Measurements from ENCODE around the gene GSTO2. TPM values are rescaled to one million over a fixed set of nuclear protein-coding genes. Genes with fewer than 3 reads are reported as not detected.

Gene GSTO2
- total and polyA plus RNA-seq, 2 of the 13 experiments (the other 11 are each of a cell fraction or from before 2014, with no cell fraction given), result 2.1 to 7.9 TPM

DNA sequence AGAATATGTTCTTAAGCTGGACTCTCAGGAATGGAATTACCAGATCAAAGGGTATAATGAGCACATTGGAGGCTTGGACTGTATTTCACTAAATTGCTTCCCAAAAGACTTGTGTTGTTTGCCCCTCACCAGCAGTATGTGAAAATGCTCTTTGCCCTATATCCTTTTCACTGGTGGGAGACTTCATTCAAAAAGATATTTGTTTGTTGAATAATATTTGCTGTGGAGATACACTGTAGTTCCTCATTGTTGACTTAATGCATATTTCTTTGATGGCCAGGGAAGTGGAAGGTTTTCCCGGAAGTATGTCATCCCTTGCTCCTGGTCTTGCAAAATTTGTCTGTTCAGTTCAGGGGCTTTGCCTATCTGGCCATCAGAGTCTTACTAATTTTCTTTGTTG is 19.4 kb downstream of the GSTO2 start (continued):
- TF ChIP-seq, protein P1, sequence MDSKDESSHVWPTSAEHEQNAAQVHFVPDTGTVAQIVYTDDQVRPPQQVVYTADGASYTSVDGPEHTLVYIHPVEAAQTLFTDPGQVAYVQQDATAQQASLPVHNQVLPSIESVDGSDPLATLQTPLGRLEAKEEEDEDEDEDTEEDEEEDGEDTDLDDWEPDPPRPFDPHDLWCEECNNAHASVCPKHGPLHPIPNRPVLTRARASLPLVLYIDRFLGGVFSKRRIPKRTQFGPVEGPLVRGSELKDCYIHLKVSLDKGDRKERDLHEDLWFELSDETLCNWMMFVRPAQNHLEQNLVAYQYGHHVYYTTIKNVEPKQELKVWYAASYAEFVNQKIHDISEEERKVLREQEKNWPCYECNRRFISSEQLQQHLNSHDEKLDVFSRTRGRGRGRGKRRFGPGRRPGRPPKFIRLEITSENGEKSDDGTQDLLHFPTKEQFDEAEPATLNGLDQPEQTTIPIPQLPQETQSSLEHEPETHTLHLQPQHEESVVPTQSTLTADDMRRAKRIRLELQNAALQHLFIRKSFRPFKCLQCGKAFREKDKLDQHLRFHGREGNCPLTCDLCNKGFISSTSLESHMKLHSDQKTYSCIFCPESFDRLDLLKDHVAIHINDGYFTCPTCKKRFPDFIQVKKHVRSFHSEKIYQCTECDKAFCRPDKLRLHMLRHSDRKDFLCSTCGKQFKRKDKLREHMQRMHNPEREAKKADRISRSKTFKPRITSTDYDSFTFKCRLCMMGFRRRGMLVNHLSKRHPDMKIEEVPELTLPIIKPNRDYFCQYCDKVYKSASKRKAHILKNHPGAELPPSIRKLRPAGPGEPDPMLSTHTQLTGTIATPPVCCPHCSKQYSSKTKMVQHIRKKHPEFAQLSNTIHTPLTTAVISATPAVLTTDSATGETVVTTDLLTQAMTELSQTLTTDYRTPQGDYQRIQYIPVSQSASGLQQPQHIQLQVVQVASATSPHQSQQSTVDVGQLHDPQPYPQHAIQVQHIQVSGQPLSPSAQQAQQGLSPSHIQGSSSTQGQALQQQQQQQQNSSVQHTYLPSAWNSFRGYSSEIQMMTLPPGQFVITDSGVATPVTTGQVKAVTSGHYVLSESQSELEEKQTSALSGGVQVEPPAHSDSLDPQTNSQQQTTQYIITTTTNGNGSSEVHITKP (CRISPR knock-in tag; IDR thresholded peaks at IDR 0.05; ENCODE audit: low read depth), result 0 out of 2 replicates have a peak, but pooled peaks have one; percentile 33
- TF ChIP-seq, protein P2, sequence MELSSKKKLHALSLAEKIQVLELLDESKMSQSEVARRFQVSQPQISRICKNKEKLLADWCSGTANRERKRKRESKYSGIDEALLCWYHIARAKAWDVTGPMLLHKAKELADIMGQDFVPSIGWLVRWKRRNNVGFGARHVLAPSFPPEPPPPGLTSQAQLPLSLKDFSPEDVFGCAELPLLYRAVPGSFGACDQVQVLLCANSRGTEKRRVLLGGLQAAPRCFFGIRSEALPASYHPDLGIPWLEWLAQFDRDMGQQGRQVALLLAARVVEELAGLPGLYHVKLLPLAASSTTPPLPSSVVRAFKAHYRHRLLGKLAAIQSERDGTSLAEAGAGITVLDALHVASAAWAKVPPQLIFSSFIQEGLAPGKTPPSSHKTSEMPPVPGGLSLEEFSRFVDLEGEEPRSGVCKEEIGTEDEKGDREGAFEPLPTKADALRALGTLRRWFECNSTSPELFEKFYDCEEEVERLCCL (CRISPR knock-in tag; IDR thresholded peaks at IDR 0.05; ENCODE audit: borderline replicate concordance), result no peak
- no peak for TF ChIP-seq ZNF850 (CRISPR knock-in tag; conservative IDR thresholded peaks at IDR 0.05)
- peak; percentile 88 for TF ChIP-seq FOXA1 (IDR thresholded peaks at IDR 0.05)
- peak; percentile 93 for TF ChIP-seq FOXA1 (CRISPR knock-in tag; IDR thresholded peaks at IDR 0.05)
- TF ChIP-seq SUZ12 (IDR thresholded peaks at IDR 0.05; ENCODE audit: low read depth, low read length), result no peak
- TF ChIP-seq ZNF670 (CRISPR knock-in tag; IDR thresholded peaks at IDR 0.05; ENCODE audit: borderline replicate concordance), result 0 out of 2 replicates have a peak, but pooled peaks have one; percentile 35
- TF ChIP-seq ZNF343 (CRISPR knock-in tag; IDR thresholded peaks at IDR 0.05), result no peak
- no peak for TF ChIP-seq ZNF350 (CRISPR knock-in tag; IDR thresholded peaks at IDR 0.05; ENCODE audit: borderline replicate concordance, low read depth)
- peak; percentile 80 for TF ChIP-seq SOX13 (IDR thresholded peaks at IDR 0.05)
- TF ChIP-seq SOX13 (CRISPR knock-in tag; conservative IDR thresholded peaks at IDR 0.05 in 1 of 2, IDR thresholded peaks at IDR 0.05 in 1 of 2), result peak in 1 of 2 experiments; percentile 90; a peak in 2 of 4 replicates
- TF ChIP-seq TCF7L2 (IDR thresholded peaks at IDR 0.05; ENCODE audit: low read depth, low read length), result peak; percentile 77; the same call in 1 of the 2 replicates
- no peak for TF ChIP-seq ZBTB1 (CRISPR knock-in tag; IDR thresholded peaks at IDR 0.05; ENCODE audit: borderline replicate concordance)
- TF ChIP-seq, protein P3, sequence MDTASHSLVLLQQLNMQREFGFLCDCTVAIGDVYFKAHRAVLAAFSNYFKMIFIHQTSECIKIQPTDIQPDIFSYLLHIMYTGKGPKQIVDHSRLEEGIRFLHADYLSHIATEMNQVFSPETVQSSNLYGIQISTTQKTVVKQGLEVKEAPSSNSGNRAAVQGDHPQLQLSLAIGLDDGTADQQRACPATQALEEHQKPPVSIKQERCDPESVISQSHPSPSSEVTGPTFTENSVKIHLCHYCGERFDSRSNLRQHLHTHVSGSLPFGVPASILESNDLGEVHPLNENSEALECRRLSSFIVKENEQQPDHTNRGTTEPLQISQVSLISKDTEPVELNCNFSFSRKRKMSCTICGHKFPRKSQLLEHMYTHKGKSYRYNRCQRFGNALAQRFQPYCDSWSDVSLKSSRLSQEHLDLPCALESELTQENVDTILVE (CRISPR knock-in tag; IDR thresholded peaks at IDR 0.05), result no peak
- TF ChIP-seq, protein P4, sequence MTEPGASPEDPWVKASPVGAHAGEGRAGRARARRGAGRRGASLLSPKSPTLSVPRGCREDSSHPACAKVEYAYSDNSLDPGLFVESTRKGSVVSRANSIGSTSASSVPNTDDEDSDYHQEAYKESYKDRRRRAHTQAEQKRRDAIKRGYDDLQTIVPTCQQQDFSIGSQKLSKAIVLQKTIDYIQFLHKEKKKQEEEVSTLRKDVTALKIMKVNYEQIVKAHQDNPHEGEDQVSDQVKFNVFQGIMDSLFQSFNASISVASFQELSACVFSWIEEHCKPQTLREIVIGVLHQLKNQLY (CRISPR knock-in tag; IDR thresholded peaks at IDR 0.05), result peak; percentile 76
- TF ChIP-seq CHD4 (IDR thresholded peaks at IDR 0.05; ENCODE audit: borderline replicate concordance, low read length), result no peak
- 0 out of 2 replicates have a peak, but pooled peaks have one; percentile 70 for TF ChIP-seq NR2F2 (IDR thresholded peaks at IDR 0.05; ENCODE audit: borderline replicate concordance, low read depth)
- TF ChIP-seq ZNF776 (CRISPR knock-in tag; IDR thresholded peaks at IDR 0.05), result no peak
- no peak for TF ChIP-seq TP53 (CRISPR knock-in tag; conservative IDR thresholded peaks at IDR 0.05)
- no peak for TF ChIP-seq ZNF143 (CRISPR knock-in tag; IDR thresholded peaks at IDR 0.05)
- no peak for TF ChIP-seq HNRNPUL1 (IDR thresholded peaks at IDR 0.05; ENCODE audit: low read depth, low read length)
- peak; percentile 80; the same call in 1 of the 2 replicates for TF ChIP-seq FOXO1 (CRISPR knock-in tag; IDR thresholded peaks at IDR 0.05)
- no peak for TF ChIP-seq EZH2 (conservative IDR thresholded peaks at IDR 0.05; ENCODE audit: low read depth, low read length)
- TF ChIP-seq GABPA (IDR thresholded peaks at IDR 0.05; ENCODE audit: low read depth, low read length), result no peak
- TF ChIP-seq GABPA (CRISPR knock-in tag; IDR thresholded peaks at IDR 0.05; ENCODE audit: low read depth), result peak; percentile 85

Measured in HepG2 (cell line).